Measurements from ENCODE around the gene FSTL5.
A peak's percentile ranks its signal among the peaks of the same experiment; 100 is the strongest.
"Not testable (repeated sequence)": the region's sequence is repeated elsewhere in the genome, so short reads cannot be mapped to it uniquely, and the experiment has no call there.

Gene FSTL5

GRCh38 chr4:161841759-161842158 lies 322.0 kb downstream of the FSTL5 start:
- no peak for DNase-seq (ENCODE audit: low read depth, low spot score)

- no peak for DNase-seq (ENCODE audit: low read depth, low spot score)
Measured at GRCh38 chr4:161829591-161829990, 334.2 kb downstream of the FSTL5 start.

- DNase-seq (ENCODE audit: low read depth, low spot score): no peak
Measured at GRCh38 chr4:161828061-161828460, 335.7 kb downstream of the FSTL5 start.

- no peak for DNase-seq (ENCODE audit: low read depth, low spot score)
Measured at GRCh38 chr4:161827013-161827412, 336.8 kb downstream of the FSTL5 start.

GRCh38 chr4:161823450-161823849 lies 340.4 kb downstream of the FSTL5 start:
- DNase-seq (ENCODE audit: low read depth, low spot score): no peak

- DNase-seq (ENCODE audit: low read depth, low spot score): no peak
Measured at GRCh38 chr4:161822174-161822573, 341.6 kb downstream of the FSTL5 start.

GRCh38 chr4:161817914-161818313 lies 345.9 kb downstream of the FSTL5 start:
- no peak for DNase-seq (ENCODE audit: low read depth, low spot score)

- DNase-seq (ENCODE audit: low read depth, low spot score): no peak
Measured at GRCh38 chr4:161816958-161817357, 346.8 kb downstream of the FSTL5 start.

GRCh38 chr4:161815841-161816240 lies 348.0 kb downstream of the FSTL5 start:
- DNase-seq (ENCODE audit: low read depth, low spot score): no peak

GRCh38 chr4:161813889-161814288 lies 349.9 kb downstream of the FSTL5 start:
- no peak for DNase-seq (ENCODE audit: low read depth, low spot score)

- DNase-seq (ENCODE audit: low read depth, low spot score): no peak
Measured at GRCh38 chr4:161813389-161813788, 350.4 kb downstream of the FSTL5 start.

GRCh38 chr4:161803171-161803570 lies 360.6 kb downstream of the FSTL5 start:
- DNase-seq (ENCODE audit: low read depth, low spot score): no peak

- peak; percentile 33 for DNase-seq (ENCODE audit: low read depth, low spot score)
Measured at GRCh38 chr4:161799710-161800109, 364.1 kb downstream of the FSTL5 start.

GRCh38 chr4:161792991-161793390 lies 370.8 kb downstream of the FSTL5 start:
- DNase-seq (ENCODE audit: low read depth, low spot score): no peak

GRCh38 chr4:161791796-161792556 lies 371.8 kb downstream of the FSTL5 start:
- DNase-seq (ENCODE audit: low read depth, low spot score): no peak

- no peak for DNase-seq (ENCODE audit: low read depth, low spot score)
Measured at GRCh38 chr4:161767116-161767515, 396.7 kb downstream of the FSTL5 start.

GRCh38 chr4:161762796-161763195 lies 401.0 kb downstream of the FSTL5 start:
- peak; percentile 58 for DNase-seq (ENCODE audit: low read depth, low spot score)

GRCh38 chr4:161760008-161760407 lies 403.8 kb downstream of the FSTL5 start:
- DNase-seq (ENCODE audit: low read depth, low spot score): no peak

GRCh38 chr4:161758412-161758811 lies 405.4 kb downstream of the FSTL5 start:
- DNase-seq (ENCODE audit: low read depth, low spot score): not testable (repeated sequence)

GRCh38 chr4:161728929-161729328 lies 434.9 kb downstream of the FSTL5 start:
- no peak for DNase-seq (ENCODE audit: low read depth, low spot score)

GRCh38 chr4:161721947-161722346 lies 441.9 kb downstream of the FSTL5 start:
- no peak for DNase-seq (ENCODE audit: low read depth, low spot score)

- no peak for DNase-seq (ENCODE audit: low read depth, low spot score)
Measured at GRCh38 chr4:161717084-161717483, 446.7 kb downstream of the FSTL5 start.

- peak; percentile 12 for DNase-seq (ENCODE audit: low read depth, low spot score)
Measured at GRCh38 chr4:161714931-161715330, 448.9 kb downstream of the FSTL5 start.
